ENCODE measurements around the gene C19orf38.

GRCh38 chr19:10895920-10896319, 47.7 kb downstream of the C19orf38 start:
- TF ChIP-seq CTCF (conservative IDR thresholded peaks at IDR 0.05; ENCODE audit: low read length) (no peak), EZH2phosphoT487 (IDR thresholded peaks at IDR 0.05; ENCODE audit: borderline replicate concordance) (no peak)

Measured in Loucy (cell line).